HG03135 (cell line): ENCODE data around the gene PSME3IP1.

Experiments used
- ATAC-seq: cut with Tn5 transposase; IDR thresholded peaks from one replicate; pipeline ENCODE4 v1.9.1; 2021; ENCODE audit warnings: mild to moderate bottlenecking, moderate library complexity; ENCODE audit not compliant: unreplicated experiment

PSME3IP1 gene

DNA sequence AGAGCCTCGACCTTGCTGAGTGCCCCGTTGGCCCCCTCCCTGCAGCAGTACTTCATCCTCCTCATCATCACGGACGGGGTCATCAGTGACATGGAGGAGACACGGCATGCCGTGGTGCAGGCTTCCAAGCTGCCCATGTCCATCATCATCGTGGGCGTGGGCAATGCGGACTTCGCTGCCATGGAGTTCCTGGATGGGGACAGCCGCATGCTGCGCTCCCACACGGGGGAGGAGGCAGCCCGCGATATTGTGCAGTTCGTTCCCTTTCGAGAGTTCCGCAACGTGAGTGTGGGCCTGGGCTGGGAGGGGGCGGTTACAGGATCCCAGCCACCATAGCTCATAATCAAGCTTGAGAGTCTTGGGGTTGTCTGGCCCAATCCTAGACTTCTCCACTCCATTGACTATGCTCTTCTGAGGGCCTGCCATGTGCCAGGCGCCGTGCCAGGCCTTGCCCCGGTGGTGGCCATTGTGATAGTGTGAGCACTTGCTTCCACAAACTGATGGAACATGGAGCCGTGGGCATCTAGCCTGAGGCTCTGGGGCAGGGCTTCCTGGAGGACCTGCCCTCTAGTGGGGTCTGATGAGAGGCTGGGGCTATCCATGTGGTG is 39.7 kb downstream of the PSME3IP1 start:
- no peak for ATAC-seq

DNA sequence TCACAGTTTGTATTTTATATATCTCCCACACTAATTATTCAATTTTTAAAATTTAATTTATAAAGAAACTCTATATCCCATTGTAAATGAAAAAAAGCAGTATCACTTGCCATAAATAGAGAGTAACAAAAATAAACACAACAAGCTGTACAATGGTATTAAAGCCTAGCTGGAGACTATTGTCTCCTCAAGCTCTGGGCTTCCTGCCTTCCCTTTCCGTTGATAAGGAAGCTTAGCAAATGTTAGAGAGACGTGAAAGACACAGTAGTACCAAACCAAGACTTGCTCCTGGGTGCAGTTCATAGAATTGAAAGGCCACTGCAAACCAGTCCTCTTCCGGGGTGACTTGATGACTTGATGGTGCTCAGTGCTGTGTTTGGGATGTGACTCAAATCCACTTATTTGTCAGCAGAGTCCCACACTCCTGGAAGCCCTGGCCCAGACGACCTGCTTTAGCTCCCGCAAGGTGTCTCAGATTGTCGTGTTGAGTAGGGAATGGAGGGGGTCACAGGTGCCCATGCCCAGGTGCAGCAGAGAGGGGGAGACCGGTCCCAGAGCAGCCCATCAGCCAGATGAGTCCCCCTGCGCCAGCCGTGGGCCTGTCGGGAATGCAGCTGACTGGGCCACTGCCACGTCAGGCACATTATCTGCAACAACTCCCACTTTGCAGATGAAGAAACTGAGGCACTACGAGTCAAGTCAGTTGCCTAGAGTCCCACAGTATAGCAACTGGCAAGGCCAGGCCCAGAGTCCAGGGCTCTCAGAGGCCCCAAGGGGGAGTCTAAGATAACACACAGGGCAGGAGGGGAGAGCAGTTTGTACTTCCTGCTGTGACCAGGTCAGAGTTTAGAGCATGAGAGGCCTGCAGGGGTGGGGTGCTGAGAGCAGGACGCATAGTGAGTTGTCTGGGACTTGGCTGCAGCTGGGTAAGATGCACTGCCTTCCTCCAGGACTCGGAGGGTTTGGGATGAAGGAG is 40.5 kb downstream of the PSME3IP1 start:
- ATAC-seq = no peak

DNA sequence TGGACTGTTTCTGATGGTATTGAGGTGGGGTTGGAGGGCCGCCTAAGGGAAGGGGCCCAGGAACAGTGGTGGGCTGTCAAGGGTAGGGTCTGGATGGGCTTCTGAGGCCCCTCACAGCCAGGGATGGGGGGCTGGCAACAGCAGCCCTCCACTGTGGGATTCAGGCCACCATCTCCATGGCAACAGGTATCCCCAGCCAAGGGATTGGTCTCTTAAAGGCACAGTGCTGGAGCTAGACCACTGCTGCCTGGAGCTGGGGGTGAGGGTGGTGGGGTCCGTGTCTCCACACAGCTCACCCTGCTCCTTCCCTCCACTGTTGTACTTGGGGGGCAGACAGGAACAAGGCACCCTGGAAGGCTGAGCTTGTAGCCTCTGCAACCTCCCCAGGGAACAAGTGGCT is 41.8 kb downstream of the PSME3IP1 start:
- ATAC-seq = no peak

DNA sequence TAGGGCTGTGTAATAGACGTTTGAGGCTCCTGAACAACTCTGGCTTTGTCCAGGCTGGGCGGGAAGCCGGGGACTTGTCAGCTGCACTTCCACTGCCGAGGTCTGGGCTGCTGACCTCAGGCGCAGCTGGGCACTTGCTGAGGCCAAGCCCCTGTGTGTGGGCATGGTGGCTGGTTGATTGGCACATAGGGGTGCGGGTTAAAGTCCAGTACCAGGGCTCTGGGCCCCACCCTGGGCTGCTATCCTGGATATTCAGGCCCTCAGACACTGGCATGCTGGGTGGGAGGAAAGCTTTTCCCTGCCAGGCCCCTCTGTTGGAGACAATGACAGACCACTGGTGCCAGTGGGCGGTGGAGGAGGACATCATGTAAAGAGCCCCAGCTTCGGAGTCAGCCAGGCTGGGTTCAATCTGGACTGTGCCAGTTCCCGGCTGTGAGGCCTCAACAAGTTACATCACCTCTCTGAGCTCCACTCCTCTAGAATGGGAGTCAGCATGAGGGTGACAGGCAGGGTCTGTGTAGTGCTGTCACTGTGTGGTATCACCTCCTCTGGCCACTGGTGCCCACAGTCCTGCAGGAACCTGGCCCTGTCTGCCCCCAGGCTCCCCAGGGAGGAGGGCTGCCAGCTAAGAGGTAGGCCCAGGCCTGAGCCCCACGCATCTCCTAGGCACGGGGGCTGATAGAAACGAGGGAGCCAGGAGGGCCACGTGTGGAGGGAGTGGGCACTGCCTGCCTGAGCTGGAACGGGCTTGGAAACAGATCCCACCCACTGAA is 42.5 kb downstream of the PSME3IP1 start:
- ATAC-seq = no peak

DNA sequence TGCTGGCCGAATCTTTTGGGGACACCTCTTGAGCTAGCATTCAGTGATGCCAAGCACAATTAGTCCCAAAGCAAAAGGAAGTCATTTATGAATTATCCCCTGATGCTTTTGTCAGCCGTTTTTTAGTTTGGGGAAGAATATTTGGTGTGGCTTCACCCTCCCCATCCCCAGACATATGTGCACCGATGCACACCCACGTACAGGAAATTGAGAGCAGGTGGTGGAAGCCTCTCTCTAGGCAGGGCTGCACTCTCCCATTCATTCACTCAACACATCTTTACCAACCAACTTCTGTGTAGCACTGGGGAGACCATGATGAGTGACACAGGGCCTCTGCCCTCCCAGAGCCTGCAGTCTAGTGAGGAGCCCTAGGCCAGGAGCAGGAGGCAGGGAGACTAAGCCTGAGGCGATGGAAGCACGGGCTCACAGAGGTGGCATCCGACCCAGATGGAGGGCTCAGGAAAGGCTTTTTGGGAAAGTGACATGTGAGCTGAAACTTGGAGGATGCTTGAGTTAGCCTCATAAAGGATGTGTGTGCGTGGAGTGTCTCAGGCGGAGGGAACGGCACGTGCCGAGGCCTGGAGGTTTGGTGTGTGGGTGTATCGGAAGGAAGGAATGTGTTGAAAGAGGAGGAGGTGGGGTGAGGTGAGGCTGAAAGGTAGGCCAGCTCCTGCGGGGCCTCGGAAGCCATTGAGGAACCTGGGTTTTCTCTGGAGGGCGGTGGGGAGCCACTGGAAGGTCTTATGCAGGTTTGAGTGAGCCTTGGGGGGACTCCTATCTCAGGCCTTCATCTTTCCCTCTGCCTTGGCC is 43.8 kb downstream of the PSME3IP1 start:
- no peak for ATAC-seq

DNA sequence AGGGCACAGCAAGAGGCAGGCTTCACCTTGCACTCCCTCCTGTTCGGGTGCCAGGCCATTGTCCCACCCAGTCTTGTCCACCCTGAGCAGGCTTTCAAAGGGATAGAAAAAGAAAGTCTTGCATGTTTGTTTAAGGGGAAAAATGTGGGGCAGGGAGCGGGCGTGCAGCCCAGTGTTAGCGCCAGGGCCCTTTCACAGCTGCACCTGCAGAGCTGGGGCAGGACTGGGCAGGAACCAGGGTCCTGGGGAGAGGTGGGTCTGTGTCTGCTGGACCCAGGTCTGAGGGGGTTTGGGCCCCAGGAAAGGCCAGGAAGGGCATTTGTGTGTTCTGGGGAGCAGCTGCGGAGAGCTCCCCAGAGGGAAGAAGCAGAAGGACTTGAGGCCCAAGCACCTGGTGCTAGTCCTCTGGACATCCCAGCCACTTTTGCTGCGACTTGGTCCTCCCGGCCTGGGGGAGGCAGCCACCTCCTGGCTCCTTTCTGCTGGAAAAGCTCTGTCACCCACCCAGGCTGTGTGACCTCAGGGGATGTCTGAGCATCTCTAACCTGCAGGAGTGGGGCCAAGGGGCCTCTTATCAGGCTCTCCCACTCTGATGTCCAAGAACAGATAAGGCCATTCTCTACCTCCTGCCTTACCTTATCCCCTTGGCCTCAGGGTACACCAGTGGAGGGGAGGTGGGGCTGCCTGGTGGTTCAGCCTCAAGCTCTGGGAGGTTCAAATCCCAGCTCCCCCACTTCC is 44.7 kb downstream of the PSME3IP1 start:
- no peak for ATAC-seq

DNA sequence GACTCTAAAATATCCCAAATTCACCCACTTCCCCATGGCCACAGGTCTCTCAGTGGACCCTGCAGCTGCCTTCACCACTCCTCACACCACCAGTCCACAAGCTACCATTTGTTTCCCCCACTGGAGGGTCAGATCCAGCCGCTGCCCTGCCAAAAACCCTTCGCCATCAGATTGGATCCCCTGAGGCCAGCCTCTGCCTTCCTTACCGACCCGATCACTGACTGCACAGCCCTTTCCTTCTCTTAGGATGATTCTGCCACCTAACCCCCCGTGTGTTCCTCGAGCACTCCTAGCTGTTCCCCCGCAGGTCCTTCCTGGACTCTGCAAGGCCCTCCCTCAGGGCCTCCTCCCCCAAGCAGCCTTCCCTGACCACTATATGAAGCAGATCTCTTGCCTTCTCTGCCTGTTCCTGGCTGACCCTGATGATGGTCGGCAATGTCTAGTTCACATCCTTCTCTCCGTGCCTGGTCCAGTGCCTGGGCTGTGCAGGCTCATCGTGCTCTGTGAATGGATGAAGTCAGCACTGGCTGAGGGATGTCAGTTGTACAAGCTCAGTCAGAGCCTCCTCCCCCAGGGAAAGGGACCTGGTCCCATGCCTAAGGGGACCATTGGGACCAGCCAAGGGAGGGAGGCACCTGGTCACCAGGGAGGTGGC is 47.4 kb downstream of the PSME3IP1 start:
- no peak for ATAC-seq

DNA sequence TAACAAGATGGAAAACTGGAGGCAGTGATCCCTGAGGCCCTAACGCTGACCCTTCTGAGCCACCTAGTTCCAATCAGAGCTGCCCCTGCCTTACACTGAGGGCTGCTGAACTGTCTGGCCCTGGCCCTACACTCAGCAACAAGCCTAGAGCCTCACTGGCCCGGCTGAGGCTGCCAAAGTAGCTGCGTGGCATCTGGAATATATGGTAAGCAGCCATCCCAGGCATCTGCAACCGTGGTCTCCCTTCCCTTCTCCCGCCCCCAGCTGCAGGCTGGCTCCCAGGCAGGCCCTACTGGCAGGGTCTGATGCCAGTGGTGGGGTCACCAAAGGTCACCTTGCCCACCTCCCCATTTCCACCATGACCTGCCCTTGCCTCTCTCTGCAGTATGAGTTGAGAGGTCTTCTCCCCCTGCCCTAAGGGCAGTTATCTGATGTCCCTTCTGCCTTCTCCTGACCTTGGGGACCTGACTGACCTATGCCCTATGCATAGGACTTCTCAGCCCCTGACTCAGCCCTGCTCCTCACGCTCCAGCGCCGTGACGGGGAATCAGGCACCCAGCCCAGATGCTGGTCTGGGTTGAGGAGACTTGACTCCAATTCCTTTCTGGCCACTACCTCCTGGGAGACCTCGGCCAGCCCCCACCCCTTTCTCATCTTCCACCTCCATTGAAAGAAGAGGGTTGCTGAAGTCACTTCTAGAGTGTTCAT is 48.1 kb downstream of the PSME3IP1 start:
- ATAC-seq = no peak

DNA sequence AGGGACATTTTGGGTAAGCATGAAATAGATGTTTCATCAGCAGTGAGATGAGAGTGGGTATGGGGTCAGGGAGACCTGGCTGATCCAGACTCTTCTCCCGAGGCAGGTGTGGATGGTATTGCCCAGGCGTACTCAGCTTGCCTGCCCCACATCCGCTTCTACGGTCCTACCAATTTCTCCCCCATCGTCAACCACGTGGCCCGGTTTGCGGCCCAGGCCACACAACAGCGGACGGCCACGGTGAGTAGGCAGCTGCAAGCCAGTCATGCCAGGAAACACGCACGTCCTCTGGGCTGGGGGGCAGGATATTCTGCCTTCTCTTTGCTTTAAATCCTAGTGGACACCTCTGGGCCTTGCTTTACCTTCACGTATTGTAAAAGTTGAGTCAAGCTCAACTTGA is 48.8 kb downstream of the PSME3IP1 start:
- no peak for ATAC-seq

DNA sequence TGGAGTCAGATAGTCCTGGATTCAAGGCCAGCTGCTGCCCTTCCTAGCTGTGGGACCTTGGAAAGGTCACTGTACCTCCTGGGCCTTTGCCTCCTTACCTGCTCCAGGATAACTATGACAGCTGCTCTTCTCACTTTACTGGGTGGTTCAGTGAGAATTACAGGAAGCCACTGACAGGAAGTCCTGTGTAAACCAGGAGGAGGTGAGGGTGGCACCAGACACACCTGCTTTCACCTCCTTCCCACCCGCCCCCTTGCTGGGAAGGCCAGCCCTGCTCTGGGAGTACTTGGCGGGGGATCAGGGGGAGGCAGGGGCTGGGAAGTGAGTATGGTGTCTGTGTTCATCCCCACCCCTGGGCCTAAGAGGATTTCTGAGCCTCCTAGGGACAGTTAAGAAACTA is 50.9 kb downstream of the PSME3IP1 start:
- no peak for ATAC-seq

DNA sequence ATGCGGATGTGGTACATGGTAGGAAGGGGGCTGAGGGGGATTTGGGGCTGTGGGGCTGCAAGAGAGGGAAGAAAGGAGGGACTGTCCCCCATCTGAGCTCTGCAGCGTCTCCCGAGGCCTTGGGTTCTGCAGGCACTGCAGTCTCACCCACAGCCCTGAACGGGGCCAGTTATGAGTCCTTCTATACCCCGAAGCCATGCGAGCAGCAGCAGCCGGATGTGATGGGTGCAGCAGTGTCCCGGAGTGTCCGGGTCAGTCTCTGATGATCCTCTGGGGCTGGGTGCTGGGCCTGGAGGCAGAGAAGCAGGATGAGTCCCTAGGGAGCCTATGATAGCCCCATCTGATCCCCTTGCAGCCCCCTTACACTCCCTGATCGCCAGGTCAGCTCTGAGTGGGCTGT is 52.0 kb downstream of the PSME3IP1 start:
- ATAC-seq = no peak

DNA sequence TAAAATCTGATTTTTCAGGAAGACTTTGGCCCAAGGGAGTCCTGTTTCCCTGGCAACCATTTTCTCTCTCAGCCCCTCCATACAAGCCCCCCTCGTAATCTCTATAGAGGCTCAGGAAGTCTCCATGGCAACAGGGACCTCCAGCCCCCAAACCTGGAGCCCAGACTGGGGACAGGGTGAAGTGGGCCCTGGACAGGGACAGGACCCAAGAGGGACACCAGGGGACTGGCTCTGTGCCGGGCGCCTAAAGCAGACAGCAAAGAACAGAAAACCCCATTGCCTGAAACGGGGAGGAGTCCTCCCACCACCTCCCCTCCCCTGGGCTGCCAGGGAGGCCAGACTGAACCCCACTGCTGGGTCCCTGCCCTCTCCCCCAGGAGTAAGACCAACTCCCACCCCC is 52.8 kb downstream of the PSME3IP1 start:
- ATAC-seq = no peak

DNA sequence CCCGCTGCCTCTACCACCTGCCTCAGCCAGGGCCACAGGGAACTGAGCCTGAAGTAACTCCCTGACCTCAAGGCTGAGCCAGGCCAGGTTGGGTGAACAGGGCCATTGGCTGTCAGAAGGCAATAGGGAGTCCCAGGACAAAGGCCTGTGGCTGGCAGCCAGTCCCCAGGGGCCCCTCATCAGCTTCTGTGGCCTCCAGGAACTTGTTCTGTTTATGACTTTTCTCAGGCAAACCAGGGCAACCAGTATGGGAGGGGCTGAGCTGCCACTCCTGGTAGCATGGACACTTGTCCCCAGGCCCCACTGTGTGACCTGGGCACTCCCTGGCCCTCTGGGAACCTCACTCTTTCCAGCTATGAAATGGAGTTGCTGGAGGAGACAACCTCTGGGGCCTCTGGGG is 53.4 kb downstream of the PSME3IP1 start:
- no peak for ATAC-seq

DNA sequence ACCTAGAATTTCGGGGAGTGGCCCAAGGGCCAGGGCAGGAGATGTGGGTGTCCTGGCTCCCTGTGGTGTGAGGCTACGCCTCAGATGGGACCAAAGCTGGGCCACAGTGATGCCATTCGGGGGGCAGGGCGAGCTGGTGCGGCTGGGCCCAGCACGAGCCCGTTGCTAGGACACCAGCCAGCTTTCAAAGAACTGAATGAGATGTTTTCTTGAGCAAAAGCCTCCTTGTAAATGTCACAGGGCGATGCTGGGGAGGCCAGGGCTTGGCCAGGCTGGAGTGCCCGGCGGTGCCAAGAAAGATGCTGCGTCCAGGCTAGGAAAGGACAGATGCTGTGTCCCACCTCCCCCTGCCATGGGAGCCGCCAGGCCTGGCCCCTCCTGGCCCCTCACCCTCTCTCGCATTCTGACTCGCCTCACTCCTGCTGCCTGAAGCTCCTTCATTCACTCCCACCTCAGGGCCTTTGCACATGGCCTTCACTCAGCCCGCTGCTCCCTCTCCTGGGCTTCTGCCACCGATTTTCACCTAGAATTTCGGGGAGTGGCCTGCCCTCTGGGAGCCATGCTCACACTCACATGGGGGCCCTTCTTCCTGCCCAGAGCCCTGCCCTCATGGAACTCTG is 54.4 kb downstream of the PSME3IP1 start:
- ATAC-seq = no peak

DNA sequence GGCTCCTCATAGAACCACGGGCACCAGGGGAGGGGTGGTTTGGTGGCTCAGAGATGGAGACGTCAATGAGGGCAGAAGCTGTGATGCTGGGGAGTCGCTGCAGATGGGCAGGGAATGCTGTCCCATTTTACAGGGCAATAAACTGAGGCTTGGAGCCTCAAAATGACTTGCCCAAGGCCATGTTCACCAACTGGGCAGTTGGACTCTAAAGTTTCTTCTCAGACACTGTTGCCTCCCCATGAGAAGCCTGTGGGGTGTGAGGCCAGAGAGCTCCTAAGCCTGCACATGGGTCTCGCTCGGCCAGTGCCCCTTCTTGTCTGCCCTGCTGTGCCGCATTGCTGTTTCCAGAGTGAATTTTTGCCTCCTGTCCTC is 54.9 kb downstream of the PSME3IP1 start:
- no peak for ATAC-seq

DNA sequence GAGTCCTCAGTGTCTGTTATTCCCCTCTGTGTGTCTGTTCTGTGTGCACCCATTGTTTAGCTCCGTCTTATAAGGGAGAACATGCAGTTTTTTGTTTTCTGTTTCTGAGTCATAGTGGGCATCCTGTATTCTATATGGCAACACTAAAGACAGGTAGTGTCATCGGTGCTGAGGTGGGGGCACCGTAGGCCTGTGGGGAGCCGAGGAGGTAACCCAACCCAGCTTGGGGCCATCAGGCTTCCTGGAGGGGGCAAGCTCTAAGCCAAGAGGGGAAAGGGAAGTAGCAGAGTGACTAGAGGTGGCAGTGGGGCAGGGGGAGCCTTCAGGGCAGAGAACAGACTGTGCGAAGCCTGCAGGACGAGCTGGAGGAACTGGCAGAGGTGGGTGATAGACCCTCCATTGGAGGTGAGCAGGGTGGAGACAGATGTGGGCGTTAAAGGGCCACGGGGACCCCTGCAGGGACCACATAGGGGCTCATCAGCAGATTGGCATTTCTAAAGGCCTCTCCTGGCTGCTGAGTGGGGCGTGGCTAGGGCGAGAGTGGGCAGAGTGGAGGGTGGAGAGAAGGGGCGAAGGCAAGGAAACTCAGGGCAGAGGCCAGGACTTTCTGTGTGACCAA is 57.0 kb downstream of the PSME3IP1 start:
- no peak for ATAC-seq

DNA sequence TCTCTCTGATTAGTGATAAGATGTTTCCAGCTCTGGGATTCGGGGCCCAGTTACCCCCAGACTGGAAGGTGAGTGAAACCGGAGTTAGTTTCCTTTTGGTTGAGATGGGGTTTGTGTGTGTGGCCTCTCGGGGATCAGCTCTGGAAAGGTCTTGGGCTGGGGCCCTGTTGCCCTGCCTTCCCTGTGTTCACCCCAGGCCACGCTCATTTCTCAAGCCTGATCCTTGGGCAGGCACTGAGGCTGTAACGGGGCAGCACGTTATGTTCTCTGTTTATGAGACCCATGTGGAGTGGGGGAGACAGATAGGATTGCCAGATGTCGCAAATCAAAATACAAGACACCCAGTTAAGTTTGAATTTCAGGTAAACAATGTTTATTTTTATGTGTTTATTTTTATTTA is 58.0 kb downstream of the PSME3IP1 start:
- ATAC-seq = no peak
